KMS-11 (cell line): ENCODE results near the gene SPCS3.

ENCODE experiments used
- H2AFZ ChIP-seq: fragments of 200-600 bp; sonication (generic); 2 replicates; pipeline ENCODE4 v1.6.1; 2016; ENCODE audit warnings: antibody characterized with exemption, mixed run types, low read depth
- H3K27ac ChIP-seq: fragments of 200-600 bp; sonication (generic); 2 replicates; pipeline ENCODE4 v1.6.1; 2016; ENCODE audit warnings: mild to moderate bottlenecking, mixed run types
- H3K27me3 ChIP-seq: fragments of 200-600 bp; sonication (generic); 2 replicates; pipeline ENCODE4 v1.6.1; 2017; ENCODE audit warnings: mild to moderate bottlenecking, low read depth, mixed run types, moderate library complexity; ENCODE audit not compliant: insufficient read depth
- H3K36me3 ChIP-seq: fragments of 200-600 bp; sonication (generic); 2 replicates; pipeline ENCODE4 v1.6.1; 2017; ENCODE audit warnings: mild to moderate bottlenecking, mixed run types; ENCODE audit not compliant: insufficient read depth
- H3K4me1 ChIP-seq: fragments of 200-600 bp; sonication (generic); 2 replicates; pipeline ENCODE4 v1.6.1; 2016; ENCODE audit warnings: mild to moderate bottlenecking, low read depth, mixed run types; ENCODE audit not compliant: poor library complexity, severe bottlenecking
- H3K4me2 ChIP-seq: fragments of 200-600 bp; sonication (generic); 2 replicates; pipeline ENCODE4 v1.7.0; 2016; ENCODE audit warnings: mild to moderate bottlenecking, mixed run types
- H3K4me3 ChIP-seq: fragments of 200-600 bp; sonication (generic); IDR thresholded peaks from 2 replicates; pipeline ENCODE4 v1.6.1; 2017; ENCODE audit warnings: low read depth, low read length, mixed read lengths; ENCODE audit not compliant: insufficient read depth
- H3K79me2 ChIP-seq: fragments of 200-600 bp; sonication (generic); 2 replicates; pipeline ENCODE4 v1.6.1; 2016; ENCODE audit warnings: low read depth, mixed run types; ENCODE audit not compliant: insufficient read depth
- H3K9ac ChIP-seq: fragments of 200-600 bp; sonication (generic); 2 replicates; pipeline ENCODE4 v1.6.1; 2016; ENCODE audit warnings: mild to moderate bottlenecking, mixed run types
- H4K20me1 ChIP-seq: fragments of 200-600 bp; sonication (generic); 2 replicates; pipeline ENCODE4 v1.6.1; 2016; ENCODE audit warnings: mild to moderate bottlenecking, mixed run types; ENCODE audit not compliant: insufficient read depth
- TF ChIP-seq, protein P1 (sequence below): fragments of 200-600 bp; sonication (generic); conservative IDR thresholded peaks from 2 replicates; pipeline ENCODE4 v1.6.1; 2017; ENCODE audit warnings: low read depth, mild to moderate bottlenecking, antibody characterized with exemption, low read length, moderate library complexity, mixed read lengths

Gene SPCS3

DNA sequence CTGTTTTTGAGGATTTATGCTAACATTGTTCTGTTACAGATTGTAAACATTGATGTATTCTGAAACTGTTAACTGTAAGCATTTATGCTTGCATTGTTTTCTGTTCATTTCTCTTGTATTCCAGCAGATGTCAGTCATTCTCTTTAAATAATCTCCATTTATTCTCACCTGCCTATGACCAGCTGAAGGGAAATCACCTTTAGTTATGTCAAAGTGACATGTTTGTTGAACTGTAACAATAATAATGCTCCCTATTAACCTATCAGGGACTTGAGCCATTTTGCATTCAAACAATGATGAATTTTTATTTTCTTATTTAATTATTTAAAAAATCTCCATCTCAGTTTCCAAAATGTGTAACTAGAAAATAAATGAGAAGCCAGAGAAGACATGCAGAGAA, 58.0 kb downstream of the SPCS3 start:
- Histone ChIP-seq H3K4me2 (no peak overlapping the region), H3K27ac (no peak overlapping the region), H2AFZ (no peak overlapping the region), H3K4me3 (no peak overlapping the region), H3K79me2 (no peaks in the 10 kb centered on the region), H4K20me1 (no peaks in the 10 kb centered on the region), H3K27me3 (no peaks in the 10 kb centered on the region), H3K36me3 (no peaks in the 10 kb centered on the region), H3K9ac (no peak overlapping the region), H3K4me1 (peaks cover 7% of the 10 kb centered on the region)
- TF ChIP-seq, protein P1, sequence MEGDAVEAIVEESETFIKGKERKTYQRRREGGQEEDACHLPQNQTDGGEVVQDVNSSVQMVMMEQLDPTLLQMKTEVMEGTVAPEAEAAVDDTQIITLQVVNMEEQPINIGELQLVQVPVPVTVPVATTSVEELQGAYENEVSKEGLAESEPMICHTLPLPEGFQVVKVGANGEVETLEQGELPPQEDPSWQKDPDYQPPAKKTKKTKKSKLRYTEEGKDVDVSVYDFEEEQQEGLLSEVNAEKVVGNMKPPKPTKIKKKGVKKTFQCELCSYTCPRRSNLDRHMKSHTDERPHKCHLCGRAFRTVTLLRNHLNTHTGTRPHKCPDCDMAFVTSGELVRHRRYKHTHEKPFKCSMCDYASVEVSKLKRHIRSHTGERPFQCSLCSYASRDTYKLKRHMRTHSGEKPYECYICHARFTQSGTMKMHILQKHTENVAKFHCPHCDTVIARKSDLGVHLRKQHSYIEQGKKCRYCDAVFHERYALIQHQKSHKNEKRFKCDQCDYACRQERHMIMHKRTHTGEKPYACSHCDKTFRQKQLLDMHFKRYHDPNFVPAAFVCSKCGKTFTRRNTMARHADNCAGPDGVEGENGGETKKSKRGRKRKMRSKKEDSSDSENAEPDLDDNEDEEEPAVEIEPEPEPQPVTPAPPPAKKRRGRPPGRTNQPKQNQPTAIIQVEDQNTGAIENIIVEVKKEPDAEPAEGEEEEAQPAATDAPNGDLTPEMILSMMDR = peak; percentile 67

DNA sequence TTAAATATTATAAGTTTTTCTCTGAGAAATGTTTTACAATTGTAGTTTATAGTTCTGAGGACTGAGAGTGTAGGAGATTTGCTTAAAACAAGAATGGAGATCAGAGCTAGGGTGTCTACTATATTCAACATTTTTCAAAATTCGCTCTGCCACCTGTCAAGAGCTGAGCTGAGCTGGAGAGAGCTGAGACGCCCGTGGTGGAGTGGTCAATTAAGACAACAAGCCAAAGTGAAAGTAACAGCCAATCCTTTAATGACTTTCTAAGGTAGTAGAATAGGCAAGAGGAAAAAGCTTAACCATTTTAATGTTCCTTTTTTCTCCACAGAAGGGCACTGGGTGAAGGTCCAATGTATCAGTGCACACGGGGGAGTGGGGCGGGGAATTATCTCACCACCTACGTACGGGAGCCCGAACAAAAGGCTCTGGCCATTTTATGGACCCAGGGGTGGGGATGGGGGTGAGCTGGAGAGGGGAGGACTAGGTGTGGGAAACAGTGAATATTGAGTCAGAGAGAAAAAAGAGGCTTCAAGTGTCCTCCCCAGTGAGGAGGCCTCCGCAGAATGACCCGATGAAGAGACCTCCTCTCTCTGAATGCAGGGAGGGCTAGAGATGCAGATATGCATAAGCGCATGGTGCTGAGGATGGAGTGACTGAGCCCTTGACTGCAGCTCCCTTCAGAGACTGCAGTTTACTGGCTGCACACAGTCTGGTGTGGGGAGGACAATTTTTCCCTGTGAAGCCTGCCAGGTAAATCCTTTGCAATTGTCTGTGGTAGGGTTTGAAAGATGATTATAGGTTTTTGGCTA, 60.8 kb downstream of the SPCS3 start:
- Histone ChIP-seq H3K9ac (no peak overlapping the region), H3K27ac (no peak overlapping the region)

More for the DNA sequence above, 60.8 kb downstream of the SPCS3 start:
- Histone ChIP-seq H3K36me3 (no peaks in the 10 kb centered on the region), H4K20me1 (no peaks in the 10 kb centered on the region), H3K4me2 (no peak overlapping the region), H3K4me1 (no peaks in the 10 kb centered on the region), H3K4me3 (no peak overlapping the region), H3K27me3 (no peaks in the 10 kb centered on the region), H3K79me2 (no peaks in the 10 kb centered on the region), H2AFZ (no peak overlapping the region)
- TF ChIP-seq, protein P1 = no peak
